ENCODE results near the gene TRAF5.
A peak's percentile ranks its signal among the peaks of the same experiment; 100 is the strongest.

TRAF5 gene

GRCh38 chr1:211324992-211325775 is 1.4 kb upstream of the TRAF5 start:
- no peaks in the 10 kb centered on the region for H3K36me3 ChIP-seq
- H3K4me3 ChIP-seq (ENCODE audit: low read depth in 1 of 2, low read length in 1 of 2) = no peak overlapping the region
- H3K4me1 ChIP-seq (ENCODE audit: control insufficient read depth in 1 of 2, insufficient read depth in 1 of 2, low read depth in 1 of 2, low read length in 1 of 2) = peaks cover 26 to 31% of the 10 kb centered on the region in 2 experiments
- H3K27ac ChIP-seq = no peak overlapping the region
- H3K9me3 ChIP-seq = no peaks in the 10 kb centered on the region
- H3K27me3 ChIP-seq = peaks cover 42% of the 10 kb centered on the region
- TF ChIP-seq CTCF (IDR thresholded peaks at IDR 0.05) = no peak

GRCh38 chr1:211326140-211326527 is 499 bp upstream of the TRAF5 start:
- peaks cover 20 to 27% of the 10 kb centered on the region in 2 experiments for H3K4me1 ChIP-seq (ENCODE audit: control insufficient read depth in 1 of 2, insufficient read depth in 1 of 2, low read depth in 1 of 2, low read length in 1 of 2)
- H3K27ac ChIP-seq = no peak overlapping the region
- H3K9me3 ChIP-seq = no peaks in the 10 kb centered on the region
- peaks cover 42% of the 10 kb centered on the region for H3K27me3 ChIP-seq
- TF ChIP-seq CTCF (IDR thresholded peaks at IDR 0.05) = no peak
- H3K4me3 ChIP-seq (ENCODE audit: low read depth in 1 of 2, low read length in 1 of 2) = peak overlapping the region; percentile 60 to 62
- no peaks in the 10 kb centered on the region for H3K36me3 ChIP-seq

GRCh38 chr1:211327346-211327921 is 801 bp downstream of the TRAF5 start:
- Histone ChIP-seq H3K36me3 (no peaks in the 10 kb centered on the region), H3K9me3 (no peaks in the 10 kb centered on the region), H3K27me3 (peaks cover 42% of the 10 kb centered on the region), H3K27ac (no peak overlapping the region), H3K4me3 (ENCODE audit: low read depth in 1 of 2, low read length in 1 of 2) (peak overlapping the region; percentile 60 to 62), H3K4me1 (ENCODE audit: control insufficient read depth in 1 of 2, insufficient read depth in 1 of 2, low read depth in 1 of 2, low read length in 1 of 2) (peaks cover 12 to 15% of the 10 kb centered on the region in 2 experiments)
- no peak for TF ChIP-seq CTCF (IDR thresholded peaks at IDR 0.05)

GRCh38 chr1:211328084-211328694 is 1.6 kb downstream of the TRAF5 start:
- H3K36me3 ChIP-seq = no peaks in the 10 kb centered on the region
- no peaks in the 10 kb centered on the region for H3K9me3 ChIP-seq
- H3K27me3 ChIP-seq = peaks cover 42% of the 10 kb centered on the region
- no peak for TF ChIP-seq CTCF (IDR thresholded peaks at IDR 0.05)
- H3K4me1 ChIP-seq (ENCODE audit: control insufficient read depth in 1 of 2, insufficient read depth in 1 of 2, low read depth in 1 of 2, low read length in 1 of 2) = peaks cover 12 to 15% of the 10 kb centered on the region in 2 experiments
- H3K4me3 ChIP-seq (ENCODE audit: low read depth in 1 of 2, low read length in 1 of 2) = peak overlapping the region in 1 of 2 experiments; percentile 62
- no peak overlapping the region for H3K27ac ChIP-seq

GRCh38 chr1:211328866-211329475 is 2.3 kb downstream of the TRAF5 start:
- Histone ChIP-seq H3K9me3 (no peaks in the 10 kb centered on the region), H3K4me3 (ENCODE audit: low read depth in 1 of 2, low read length in 1 of 2) (no peak overlapping the region), H3K27ac (no peak overlapping the region), H3K27me3 (peaks cover 42% of the 10 kb centered on the region), H3K4me1 (ENCODE audit: control insufficient read depth in 1 of 2, insufficient read depth in 1 of 2, low read depth in 1 of 2, low read length in 1 of 2) (peaks cover 10 to 12% of the 10 kb centered on the region in 2 experiments), H3K36me3 (no peaks in the 10 kb centered on the region)
- TF ChIP-seq CTCF (IDR thresholded peaks at IDR 0.05) = no peak
